Measurements from ENCODE around the gene ARID1B. TPM values are rescaled to one million over a fixed set of nuclear protein-coding genes. Genes with fewer than 3 reads are reported as not detected.
A peak's percentile ranks its signal among the peaks of the same experiment; 100 is the strongest.

ARID1B gene
- total and polyA plus RNA-seq, 9 of the 15 experiments (the other 6 are each of a cell fraction or from before 2014, with no cell fraction given), result 12.5 to 50.5 (median 25.8) TPM

GRCh38 chr6:157139054-157139708, 362.0 kb downstream of the ARID1B start (continued):
- 0 out of 2 replicates have a peak, but pooled peaks have one; percentile 24 for TF ChIP-seq REST (IDR thresholded peaks at IDR 0.05; ENCODE audit: borderline replicate concordance)
- no peak for TF ChIP-seq REST (CRISPR knock-in tag; IDR thresholded peaks at IDR 0.05; ENCODE audit: low read depth)
- peak in 1 of 2 experiments; percentile 46; a peak in 2 of 4 replicates for TF ChIP-seq RAD21 (CRISPR knock-in tag; conservative IDR thresholded peaks at IDR 0.05 in 1 of 2, IDR thresholded peaks at IDR 0.05 in 1 of 2)
- no peak for TF ChIP-seq MCM3 (IDR thresholded peaks at IDR 0.05)
- TF ChIP-seq ZHX1 (conservative IDR thresholded peaks at IDR 0.05; ENCODE audit: low read length), result no peak
- TF ChIP-seq CTCF (IDR thresholded peaks at IDR 0.05 in 2 of 3, conservative IDR thresholded peaks at IDR 0.05 in 1 of 3; ENCODE audit: insufficient read depth in 2 of 3, low read depth in 1 of 3, low read length in 3 of 3), result peak; percentile 49 to 70 (median 63)
- TF ChIP-seq LCOR (CRISPR knock-in tag; IDR thresholded peaks at IDR 0.05), result no peak
- TF ChIP-seq KAT7 (CRISPR knock-in tag; IDR thresholded peaks at IDR 0.05; ENCODE audit: borderline replicate concordance), result no peak
- TF ChIP-seq ZFP1 (CRISPR knock-in tag; IDR thresholded peaks at IDR 0.05), result no peak
- no peak for TF ChIP-seq GMEB1 (CRISPR knock-in tag; IDR thresholded peaks at IDR 0.05)
- no peak for TF ChIP-seq SLC30A9 (CRISPR knock-in tag; IDR thresholded peaks at IDR 0.05)
- TF ChIP-seq ERF (CRISPR knock-in tag; IDR thresholded peaks at IDR 0.05), result no peak
